SK-N-SH (cell line): ENCODE data around the gene CFAP70.

Experiments
- CTCF ChIP-seq: fragments of 200-600 bp; sonication (generic); IDR thresholded peaks from 2 replicates; pipeline ENCODE4 v1.6.1; 2017; ENCODE audit warnings: antibody characterized with exemption, mild to moderate bottlenecking, moderate library complexity
- EP300 ChIP-seq, 2 experiments: IDR thresholded peaks; 2 replicates each; pipeline versions ENCODE4 v1.4.0 to v1.6.1; 2012; ENCODE audit warnings: borderline replicate concordance in 1 of 2, low read depth in 1 of 2, low read length in 1 of 2
- FOSL2 ChIP-seq: IDR thresholded peaks from 2 replicates; pipeline ENCODE4 v1.4.0; 2012; ENCODE audit warnings: low read depth, mild to moderate bottlenecking, moderate library complexity, borderline replicate concordance
- FOXM1 ChIP-seq: IDR thresholded peaks from 2 replicates; pipeline ENCODE4 v1.4.0; 2012; ENCODE audit warnings: low read depth, mild to moderate bottlenecking
- POLR2AphosphoS5 ChIP-seq: IDR thresholded peaks from 2 replicates; pipeline ENCODE4 v1.6.1; 2012; ENCODE audit warnings: low read depth, low read length
- RAD21 ChIP-seq: IDR thresholded peaks from 2 replicates; pipeline ENCODE4 v1.6.1; 2012; ENCODE audit warnings: mild to moderate bottlenecking, low read length
- REST ChIP-seq: IDR thresholded peaks from 2 replicates; pipeline ENCODE4 v1.6.1; 2012; ENCODE audit warnings: mild to moderate bottlenecking, low read depth, low read length, moderate library complexity
- TAF1 ChIP-seq: IDR thresholded peaks from 2 replicates; pipeline ENCODE4 v1.6.1; 2012; ENCODE audit warnings: low read depth, mild to moderate bottlenecking, low read length, moderate library complexity, borderline replicate concordance
- TCF12 ChIP-seq: IDR thresholded peaks from 2 replicates; pipeline ENCODE4 v1.4.0; 2012
- USF1 ChIP-seq: IDR thresholded peaks from 2 replicates; pipeline ENCODE4 v1.4.0; 2012; ENCODE audit warnings: low read depth, borderline replicate concordance
- USF2 ChIP-seq: fragments of 150-350 bp; IDR thresholded peaks from 2 replicates; pipeline ENCODE4 v1.6.1; 2017; ENCODE audit warnings: antibody characterized with exemption, low read length, low read depth, borderline replicate concordance
- YY1 ChIP-seq: IDR thresholded peaks from 2 replicates; pipeline ENCODE4 v1.4.0; 2012; ENCODE audit warnings: low read depth, mild to moderate bottlenecking

GRCh38 chr10:73238990-73239566 lies 119.6 kb downstream of the CFAP70 start:
- no peak for TF ChIP-seq CTCF
- no peak for TF ChIP-seq REST
- TF ChIP-seq FOXM1 = no peak
- no peak for TF ChIP-seq USF2
- no peak for TF ChIP-seq POLR2AphosphoS5
- no peak for TF ChIP-seq YY1
- TF ChIP-seq TAF1 = no peak
- TF ChIP-seq RAD21 = no peak
- TF ChIP-seq FOSL2 = no peak
- TF ChIP-seq TCF12 = no peak
- no peak for TF ChIP-seq EP300 (IDR thresholded peaks at IDR 0.05; ENCODE audit: borderline replicate concordance in 1 of 2, low read depth in 1 of 2, low read length in 1 of 2)
- TF ChIP-seq USF1 = no peak
